Thyroid gland (tissue), 4 donors: ENCODE results near the gene FPR3. TPM values are rescaled to one million over a fixed set of nuclear protein-coding genes. Genes with fewer than 3 reads are reported as not detected.
"Not testable (repeated sequence)": the region's sequence is repeated elsewhere in the genome, so short reads cannot be mapped to it uniquely, and the experiment has no call there.

ENCODE experiments used
- DNase-seq, 2 donors: peaks; one replicate each; pipeline ENCODE4 v3.0.0-alpha.2; 2019
- H3K27ac ChIP-seq, 3 donors: fragments of 200-600 bp; sonication (generic); 1 replicate in 2 of 3; 2 replicates in 1 of 3; pipeline ENCODE4 v1.5.1; 2016 to 2019; ENCODE audit warnings: mild to moderate bottlenecking in 1 of 3, moderate library complexity in 1 of 3
- H3K27me3 ChIP-seq: fragments of 200-600 bp; sonication (generic); one replicate; pipeline ENCODE4 v1.5.1; 2019
- H3K36me3 ChIP-seq, 2 donors: fragments of 200-600 bp; sonication (generic); one replicate each; pipeline ENCODE4 v1.5.1; 2016 to 2019
- H3K4me1 ChIP-seq, 2 donors: fragments of 200-600 bp; sonication (generic); one replicate each; pipeline ENCODE4 v1.5.1; 2017 to 2019
- H3K4me3 ChIP-seq, 3 donors: fragments of 200-600 bp; sonication (generic); replicated peaks in 1 of 3; 1 replicate in 2 of 3; 2 replicates in 1 of 3; pipeline ENCODE4 v1.5.1; 2016; ENCODE audit warnings: mild to moderate bottlenecking in 1 of 3
- H3K9me3 ChIP-seq: fragments of 200-600 bp; sonication (generic); one replicate; pipeline ENCODE4 v1.5.1; 2017
- POLR2A ChIP-seq, 2 donors: fragments of 450-650 bp; IDR thresholded peaks; one replicate each; pipeline ENCODE4 v1.6.1; 2017; ENCODE audit warnings: antibody characterized with exemption in 2 of 2, mild to moderate bottlenecking in 2 of 2, moderate library complexity in 1 of 2
- WGBS, 2 donors: methylation state at CpG; one replicate each; pipeline ENCODE4 v1.1.5; 2017; 5-methylcytosine and 5-hydroxymethylcytosine counted together
- intact Hi-C: fragments of 100-400 bp; cut with DNase I; formaldehyde crosslinking; loops from one replicate; pipeline ENCODE4 v1.15.1; 2023
- total RNA-seq, 4 donors: library from RNA; depleted of rRNA; stranded (reverse); fragments of >200 nt; gene quantifications; one replicate each; pipeline ENCODE4 v1.2.3, GENCODE V29; 2016
- TF ChIP-seq, protein P1 (sequence below), 6 experiments: fragments of 200-600 bp in 3 of 6; fragments of 450-650 bp in 3 of 6; sonication (generic) in 3 of 6; IDR thresholded peaks; one replicate each; pipeline ENCODE4 v1.5.1; 2016 to 2019; ENCODE audit warnings: antibody characterized with exemption in 6 of 6, mild to moderate bottlenecking in 2 of 6, inconsistent platforms in 1 of 6, moderate library complexity in 1 of 6

The FPR3 gene
- total RNA-seq, 4 donors from 2014 or later = 1.6 to 9.7 (median 2.7) TPM

DNA sequence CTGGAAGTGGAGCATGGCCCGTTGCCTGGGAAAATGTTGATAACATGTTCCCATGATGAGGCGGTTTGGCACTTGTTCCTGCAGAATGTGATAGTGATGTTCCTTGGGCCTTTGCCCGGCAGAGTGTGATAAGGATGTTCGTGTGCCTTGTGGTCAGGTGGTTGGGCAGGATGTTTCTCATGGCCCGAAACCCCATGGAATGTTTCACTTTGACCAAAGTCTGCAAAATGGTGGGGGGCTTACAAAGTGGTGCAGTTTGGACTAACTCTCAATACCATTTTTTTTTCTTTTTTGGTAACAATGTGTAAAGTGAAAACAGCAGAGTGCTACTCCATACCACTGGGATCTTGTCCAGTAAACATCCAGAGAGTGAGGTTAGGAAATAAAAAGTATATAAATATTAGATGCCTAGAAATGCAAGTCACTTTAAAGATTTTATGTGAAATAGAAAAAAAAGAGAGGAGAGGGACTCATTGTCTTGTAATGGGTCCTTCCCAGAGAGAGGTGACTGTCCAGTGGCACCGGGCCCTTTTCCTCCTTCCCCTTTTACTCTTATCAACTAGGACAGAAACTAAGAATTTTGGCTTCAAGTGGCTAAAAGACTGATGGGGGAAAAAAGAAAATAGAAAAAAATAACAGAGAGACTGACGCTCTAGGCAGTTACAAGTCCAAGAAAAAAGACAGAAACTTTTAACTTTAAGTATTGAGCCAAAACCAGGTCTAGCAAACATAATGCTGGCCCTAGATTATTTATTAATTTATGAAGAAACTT is 5.7 kb downstream of the FPR3 start:
- peaks cover 4% of the 10 kb centered on the region in 2 donors for H3K4me1 ChIP-seq
- H3K36me3 ChIP-seq = no peaks in the 10 kb centered on the region
- WGBS, 2 donors = 75 to 80% methylated on average over 7 of the region's 7 CpGs
- H3K27me3 ChIP-seq = no peaks in the 10 kb centered on the region
- intact Hi-C loops = no loop called here
- no peak overlapping the region for H3K4me3 ChIP-seq
- no peaks in the 10 kb centered on the region for H3K9me3 ChIP-seq
- TF ChIP-seq POLR2A (IDR thresholded peaks at IDR 0.05) = no peak
- TF ChIP-seq, protein P1, sequence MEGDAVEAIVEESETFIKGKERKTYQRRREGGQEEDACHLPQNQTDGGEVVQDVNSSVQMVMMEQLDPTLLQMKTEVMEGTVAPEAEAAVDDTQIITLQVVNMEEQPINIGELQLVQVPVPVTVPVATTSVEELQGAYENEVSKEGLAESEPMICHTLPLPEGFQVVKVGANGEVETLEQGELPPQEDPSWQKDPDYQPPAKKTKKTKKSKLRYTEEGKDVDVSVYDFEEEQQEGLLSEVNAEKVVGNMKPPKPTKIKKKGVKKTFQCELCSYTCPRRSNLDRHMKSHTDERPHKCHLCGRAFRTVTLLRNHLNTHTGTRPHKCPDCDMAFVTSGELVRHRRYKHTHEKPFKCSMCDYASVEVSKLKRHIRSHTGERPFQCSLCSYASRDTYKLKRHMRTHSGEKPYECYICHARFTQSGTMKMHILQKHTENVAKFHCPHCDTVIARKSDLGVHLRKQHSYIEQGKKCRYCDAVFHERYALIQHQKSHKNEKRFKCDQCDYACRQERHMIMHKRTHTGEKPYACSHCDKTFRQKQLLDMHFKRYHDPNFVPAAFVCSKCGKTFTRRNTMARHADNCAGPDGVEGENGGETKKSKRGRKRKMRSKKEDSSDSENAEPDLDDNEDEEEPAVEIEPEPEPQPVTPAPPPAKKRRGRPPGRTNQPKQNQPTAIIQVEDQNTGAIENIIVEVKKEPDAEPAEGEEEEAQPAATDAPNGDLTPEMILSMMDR (IDR thresholded peaks at IDR 0.05) = no peak
- DNase-seq = peak; percentile 39 to 47
- peak overlapping the region in 2 of 3 donors; percentile 50 to 63 for H3K27ac ChIP-seq

DNA sequence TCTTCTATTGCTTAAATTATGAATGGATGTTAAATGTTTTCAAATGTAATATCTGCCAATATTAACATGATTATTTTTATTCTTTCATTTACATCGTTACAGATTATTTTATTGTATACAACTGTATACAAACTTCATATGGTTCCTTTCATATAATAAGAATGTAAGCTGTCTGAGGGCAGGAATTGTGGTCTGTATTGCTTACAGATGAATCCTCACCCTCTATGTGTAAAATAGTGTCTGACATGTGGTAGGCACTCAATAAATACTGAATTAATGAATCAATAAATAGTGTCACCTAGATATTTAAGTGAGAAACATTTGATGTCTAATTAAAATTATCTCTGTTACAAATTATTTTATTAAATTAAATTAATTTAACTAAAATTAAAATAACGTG is 7.8 kb downstream of the FPR3 start:
- Histone ChIP-seq H3K9me3 (no peaks in the 10 kb centered on the region), H3K4me1 (peaks cover 4% of the 10 kb centered on the region in 2 donors), H3K36me3 (no peaks in the 10 kb centered on the region), H3K27ac (no peak overlapping the region), H3K27me3 (no peaks in the 10 kb centered on the region), H3K4me3 (no peak overlapping the region)
- DNase-seq = no peak
- no peak for TF ChIP-seq POLR2A (IDR thresholded peaks at IDR 0.05)
- TF ChIP-seq, protein P1 (IDR thresholded peaks at IDR 0.05) = no peak
- 76 to 77% methylated on average over 2 of the region's 2 CpGs for WGBS, 2 donors
- intact Hi-C loops = no loop called here

DNA sequence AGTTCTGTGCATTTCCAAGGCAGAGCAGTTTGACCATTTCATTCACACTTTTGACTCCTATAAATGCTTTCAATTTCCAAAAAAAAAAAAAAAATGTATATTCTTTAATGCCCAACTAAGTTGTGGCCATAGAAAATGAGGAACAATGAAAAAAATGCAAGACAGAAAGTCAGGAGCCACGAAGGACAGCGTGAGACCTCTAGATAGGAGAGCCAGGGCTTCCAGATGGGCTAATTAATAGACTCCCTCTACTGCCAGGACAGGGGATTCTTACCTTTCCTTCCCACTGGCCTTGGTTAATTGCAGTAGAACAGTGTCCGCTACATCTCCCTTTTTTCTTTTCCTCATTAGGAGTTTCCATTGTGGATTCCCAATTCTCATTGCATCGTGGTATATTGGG is 8.6 kb downstream of the FPR3 start:
- intact Hi-C loops = no loop called here
- DNase-seq = no peak
- H3K9me3 ChIP-seq = no peaks in the 10 kb centered on the region
- no peak overlapping the region for H3K27ac ChIP-seq
- H3K36me3 ChIP-seq = no peaks in the 10 kb centered on the region
- H3K4me3 ChIP-seq = no peak overlapping the region
- no peak for TF ChIP-seq POLR2A (IDR thresholded peaks at IDR 0.05)
- TF ChIP-seq, protein P1 (IDR thresholded peaks at IDR 0.05) = no peak
- WGBS, 2 donors = 78 to 85% methylated on average over 4 of the region's 4 CpGs
- H3K27me3 ChIP-seq = no peaks in the 10 kb centered on the region
- peaks cover 4% of the 10 kb centered on the region in 2 donors for H3K4me1 ChIP-seq

DNA sequence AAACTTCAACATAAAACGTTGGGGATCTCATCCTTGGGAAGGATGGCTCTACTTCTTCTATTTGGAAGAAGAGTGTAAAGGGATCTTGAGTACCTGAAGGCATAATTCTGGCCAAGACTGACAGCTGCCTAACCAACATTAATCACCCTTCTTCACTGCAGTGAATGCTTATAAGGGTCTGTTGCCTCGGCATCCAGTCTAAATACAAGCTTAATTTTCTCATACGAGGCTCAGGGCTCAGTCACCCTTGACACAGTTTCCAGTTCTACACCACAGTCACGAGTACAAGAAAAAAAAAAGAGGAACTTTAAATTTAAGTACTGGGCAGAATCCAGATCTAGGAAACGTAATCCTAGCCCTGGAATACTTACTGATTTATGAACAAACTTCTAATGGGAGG is 9.0 kb downstream of the FPR3 start:
- DNase-seq = no peak
- no peak overlapping the region for H3K4me3 ChIP-seq
- intact Hi-C loops = no loop called here
- H3K9me3 ChIP-seq = no peaks in the 10 kb centered on the region
- WGBS, 2 donors = 31 to 36% methylated on average over 5 of the region's 5 CpGs
- no peaks in the 10 kb centered on the region for H3K27me3 ChIP-seq
- no peaks in the 10 kb centered on the region for H3K36me3 ChIP-seq
- peaks cover 4% of the 10 kb centered on the region in 2 donors for H3K4me1 ChIP-seq
- TF ChIP-seq, protein P1 (IDR thresholded peaks at IDR 0.05) = no peak
- H3K27ac ChIP-seq = no peak overlapping the region

DNA sequence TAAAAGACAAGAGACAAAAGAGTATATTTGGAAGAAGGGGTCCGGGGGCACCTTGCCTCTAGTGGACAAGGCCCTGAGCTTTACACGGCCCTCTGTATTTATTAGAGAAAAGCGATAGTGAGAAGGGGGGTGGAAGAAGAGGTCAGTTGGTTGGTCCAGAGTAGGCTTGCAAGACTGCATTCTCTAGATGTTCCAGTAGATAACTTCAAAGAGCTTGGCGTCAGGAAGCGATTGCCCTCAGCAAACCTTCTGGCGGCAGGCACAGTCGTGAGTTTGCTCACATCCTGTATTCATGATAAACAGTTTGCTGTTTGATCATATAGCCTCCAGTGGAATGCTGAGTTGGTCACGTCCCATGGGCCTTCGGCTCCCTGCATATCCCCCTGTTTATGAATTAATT is 9.8 kb downstream of the FPR3 start:
- H3K9me3 ChIP-seq, DNase-seq, H3K27ac ChIP-seq, H3K4me3 ChIP-seq, H3K27me3 ChIP-seq, H3K4me1 ChIP-seq, intact Hi-C loops, H3K36me3 ChIP-seq: not testable (repeated sequence)
- WGBS, 2 donors = 63 to 65% methylated on average over 9 of the region's 9 CpGs

DNA sequence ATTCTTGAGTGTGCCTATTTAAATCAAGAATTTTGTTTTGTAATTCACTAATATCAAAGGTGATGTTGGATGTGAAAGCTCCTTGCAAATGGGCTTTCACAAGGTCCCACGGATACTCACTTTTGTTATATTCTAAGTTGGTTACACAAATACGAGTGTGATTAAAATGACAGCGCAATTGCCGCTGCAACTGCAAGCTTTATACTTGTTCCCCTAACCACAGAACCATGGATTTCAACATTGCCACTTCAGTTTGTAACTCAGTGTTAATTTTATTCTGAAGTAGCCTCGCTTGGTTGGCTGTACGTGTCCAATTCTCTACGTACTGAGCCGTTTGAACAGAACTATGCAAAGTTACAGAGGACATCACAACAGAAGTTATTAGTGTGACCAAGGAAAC is 10.4 kb downstream of the FPR3 start:
- H3K27me3 ChIP-seq, DNase-seq, H3K4me3 ChIP-seq, intact Hi-C loops, H3K9me3 ChIP-seq, H3K4me1 ChIP-seq, H3K27ac ChIP-seq, H3K36me3 ChIP-seq: not testable (repeated sequence)
- 75 to 78% methylated on average over 8 of the region's 8 CpGs for WGBS, 2 donors

DNA sequence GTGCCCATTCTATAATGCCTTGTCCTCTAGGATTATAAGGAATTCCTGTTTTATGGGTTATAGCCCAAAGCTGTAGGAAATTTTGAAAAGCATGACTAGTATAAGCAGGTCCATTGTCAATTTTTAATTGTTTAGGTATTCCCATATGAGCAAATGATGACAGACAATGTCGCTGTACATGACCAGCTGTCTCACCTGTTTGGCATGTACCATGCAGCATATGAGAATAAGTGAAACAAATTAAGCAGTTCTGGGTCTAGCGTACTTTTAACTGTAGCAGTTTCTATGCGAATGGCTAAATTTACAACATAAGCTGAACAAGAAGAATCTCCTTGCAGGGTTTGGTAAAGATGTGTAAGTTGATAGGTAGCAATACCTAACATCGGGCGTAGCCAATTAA is 11.6 kb downstream of the FPR3 start:
- H3K4me1 ChIP-seq, H3K4me3 ChIP-seq, H3K27me3 ChIP-seq, H3K9me3 ChIP-seq, DNase-seq, intact Hi-C loops, H3K36me3 ChIP-seq, H3K27ac ChIP-seq: not testable (repeated sequence)
- WGBS, 2 donors = 97 to 99% methylated on average over 5 of the region's 5 CpGs
